ENCODE data around the gene ACD.
A peak's percentile ranks its signal among the peaks of the same experiment; 100 is the strongest.

Gene ACD

DNA sequence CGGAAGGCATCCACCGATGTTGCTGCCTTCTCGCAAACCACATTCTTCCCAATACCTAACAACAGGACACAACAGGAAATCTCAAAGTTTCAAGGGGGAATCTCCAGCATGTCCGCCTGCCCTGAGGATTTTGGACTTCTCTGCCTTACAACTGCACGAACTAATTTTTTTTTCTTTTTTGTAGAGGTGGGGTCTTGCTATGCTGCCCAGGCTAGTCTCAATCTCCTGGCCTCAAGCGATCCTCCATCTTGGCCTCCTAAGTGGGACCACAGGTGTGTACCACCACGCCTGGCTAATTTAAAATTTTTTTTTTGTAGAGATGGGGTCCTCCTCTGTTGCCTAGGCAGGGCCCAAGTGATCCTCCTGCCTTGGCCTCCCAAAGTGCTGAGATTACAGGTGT is 15.9 kb upstream of the ACD start:
- DNase-seq (ENCODE audit: low read depth): no peak

DNA sequence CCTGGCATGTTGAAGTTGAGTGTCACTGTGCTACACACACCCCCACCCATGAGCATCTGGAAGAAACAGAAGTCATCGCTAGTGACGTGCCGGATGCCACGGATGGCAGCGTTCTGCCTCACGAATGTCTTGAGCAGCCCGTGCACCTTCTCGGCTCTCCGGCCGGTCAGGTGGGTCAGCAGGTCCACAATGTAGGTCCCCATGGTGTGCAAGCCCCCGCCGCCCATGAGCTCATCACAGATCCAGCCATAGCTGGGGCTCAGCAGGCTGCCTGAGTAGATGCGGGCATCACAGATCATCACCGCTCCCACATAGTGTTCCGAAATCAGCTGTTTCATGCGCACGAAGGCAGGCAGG is 15.5 kb upstream of the ACD start:
- no peak for DNase-seq (ENCODE audit: low read depth)

DNA sequence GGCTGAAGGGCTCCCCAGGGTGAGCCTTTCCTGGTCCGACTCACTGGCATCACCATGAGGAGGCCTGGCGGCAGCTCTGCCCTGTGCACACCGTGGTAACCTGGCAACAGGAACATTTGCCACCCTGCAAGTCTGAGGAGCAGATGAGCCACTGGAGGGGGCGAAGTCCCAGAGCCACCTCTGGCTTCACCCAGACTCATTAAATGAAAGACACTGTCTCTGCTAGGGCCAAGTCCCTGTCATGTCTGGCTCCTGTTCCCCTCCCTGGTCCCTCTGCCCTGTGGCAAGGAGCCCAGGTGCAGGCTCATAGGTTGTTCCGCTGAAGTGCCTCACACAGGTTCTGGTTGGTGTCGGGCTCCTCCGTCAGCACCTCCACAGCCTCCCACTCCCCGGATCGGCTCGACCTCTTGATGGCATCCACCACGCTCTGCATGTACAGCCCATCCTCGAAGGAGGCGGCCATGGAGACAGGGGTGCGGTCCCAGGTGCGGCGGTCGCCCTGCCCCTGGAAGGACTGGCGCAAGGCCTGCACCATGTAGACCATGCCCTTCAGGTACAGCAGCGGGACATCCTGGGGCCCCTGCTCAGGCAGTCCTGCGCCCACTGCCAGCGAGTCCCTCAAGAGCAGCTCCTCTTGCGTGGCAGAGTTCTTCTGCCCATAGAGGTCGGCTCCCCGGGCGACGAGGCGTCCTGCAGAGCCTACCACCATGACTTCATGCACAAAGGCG is 15.0 kb upstream of the ACD start:
- DNase-seq (ENCODE audit: low read depth): no peak

DNA sequence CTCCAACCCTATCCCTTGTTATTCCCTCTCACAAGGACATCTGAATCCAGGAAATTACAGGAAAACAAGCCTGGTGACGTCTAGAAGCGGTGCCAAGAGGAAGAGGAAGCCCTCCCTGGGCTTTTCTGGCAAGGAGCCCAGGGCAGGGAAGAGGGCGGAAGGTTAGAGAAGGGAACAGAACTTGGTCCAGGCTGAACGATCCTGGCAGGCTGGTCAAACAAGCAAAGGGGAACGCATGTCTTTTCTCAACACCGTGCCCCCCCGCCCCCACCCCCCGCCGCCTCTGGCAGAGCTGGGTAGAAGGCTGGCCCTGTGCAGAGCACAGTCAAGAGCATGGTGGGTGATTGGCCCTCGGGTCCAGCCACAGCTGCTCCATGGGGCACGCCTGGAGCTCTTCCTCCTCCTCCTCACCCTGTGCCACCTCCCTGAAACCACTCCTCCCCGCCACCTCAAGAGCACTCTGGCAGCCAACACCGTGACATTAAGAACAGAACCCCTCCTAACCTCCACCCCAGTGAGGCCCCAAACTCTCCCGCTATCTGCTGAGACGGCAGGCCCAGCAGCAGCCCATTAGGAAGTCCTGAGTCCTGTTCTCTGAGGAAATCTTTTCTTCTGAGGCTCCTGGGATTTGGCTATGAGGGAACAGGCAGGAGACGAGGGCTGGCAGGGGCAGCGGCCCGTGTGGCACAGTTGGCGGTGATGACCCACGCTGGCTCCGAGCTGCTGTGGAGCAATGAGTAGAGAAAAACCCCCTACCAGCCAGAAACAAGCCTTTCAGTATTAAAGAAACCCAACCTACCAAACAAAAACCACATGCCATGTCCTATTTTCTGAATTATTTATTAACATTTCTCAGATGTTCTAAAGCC is 13.9 kb upstream of the ACD start:
- no peak for DNase-seq (ENCODE audit: low read depth)

DNA sequence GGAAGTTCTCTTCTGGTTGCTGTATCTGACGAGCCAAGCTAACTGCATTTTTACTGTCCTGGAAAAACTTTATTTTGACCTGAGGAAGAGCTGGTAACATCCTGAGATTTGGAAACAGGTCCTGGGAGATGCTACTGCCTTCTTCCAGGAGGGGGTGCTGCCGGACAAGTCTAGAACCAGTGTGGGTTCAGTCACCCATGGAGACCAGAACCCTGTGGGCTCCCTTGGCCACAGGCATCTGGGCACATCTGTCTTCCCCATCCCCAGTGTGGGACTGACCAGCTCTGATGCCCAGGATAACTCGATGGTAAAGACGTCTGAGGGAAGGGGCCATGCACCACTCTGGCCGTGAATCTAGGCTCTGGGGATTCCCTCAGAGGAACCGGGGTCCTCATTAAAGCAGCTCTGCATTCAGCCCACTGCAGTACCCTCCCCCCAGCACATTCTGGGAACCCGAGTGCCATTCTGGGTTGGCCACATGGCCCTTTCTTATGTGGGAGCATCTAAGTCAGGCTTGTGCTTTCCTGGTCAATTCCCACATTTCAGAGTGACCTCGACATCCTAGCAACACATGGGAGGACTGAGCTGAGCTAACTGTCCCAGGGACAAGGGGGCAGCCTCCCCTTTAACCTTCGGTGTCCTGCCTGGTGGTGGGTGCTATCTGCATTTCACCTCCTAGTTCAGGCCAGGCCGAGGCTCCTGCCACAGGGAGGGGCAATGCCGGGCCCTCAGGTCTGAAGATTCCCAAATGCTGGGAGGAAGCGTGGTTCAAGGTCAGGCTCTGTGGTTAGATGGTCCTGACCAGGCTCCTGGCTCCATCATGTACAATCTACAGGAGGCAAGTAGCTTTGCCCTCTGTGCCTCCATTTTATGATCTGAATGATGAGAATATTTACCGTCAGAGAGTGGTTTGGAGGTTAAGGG is 12.9 kb upstream of the ACD start:
- DNase-seq (ENCODE audit: low read depth): peak; percentile 30

DNA sequence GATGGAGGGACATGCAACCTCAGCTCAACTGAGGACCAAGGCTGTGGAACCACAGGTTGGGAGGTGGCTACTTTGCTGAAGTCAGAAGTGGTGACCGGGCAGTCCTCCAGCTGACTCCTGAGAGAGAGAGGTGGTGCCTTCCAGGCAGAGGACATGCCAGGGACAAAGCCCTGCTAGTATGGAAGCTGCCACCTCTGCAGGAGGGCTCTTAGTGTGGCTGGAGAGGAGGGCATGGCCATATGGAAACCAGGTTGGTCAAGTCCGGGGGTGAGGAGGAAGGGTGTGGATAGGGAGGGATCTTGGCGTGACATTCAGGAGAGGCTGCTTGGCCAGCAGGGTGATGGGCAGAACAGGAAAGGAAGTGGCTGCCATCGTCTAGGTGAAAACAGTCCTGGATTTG is 12.2 kb upstream of the ACD start:
- no peak for DNase-seq (ENCODE audit: low read depth)

DNA sequence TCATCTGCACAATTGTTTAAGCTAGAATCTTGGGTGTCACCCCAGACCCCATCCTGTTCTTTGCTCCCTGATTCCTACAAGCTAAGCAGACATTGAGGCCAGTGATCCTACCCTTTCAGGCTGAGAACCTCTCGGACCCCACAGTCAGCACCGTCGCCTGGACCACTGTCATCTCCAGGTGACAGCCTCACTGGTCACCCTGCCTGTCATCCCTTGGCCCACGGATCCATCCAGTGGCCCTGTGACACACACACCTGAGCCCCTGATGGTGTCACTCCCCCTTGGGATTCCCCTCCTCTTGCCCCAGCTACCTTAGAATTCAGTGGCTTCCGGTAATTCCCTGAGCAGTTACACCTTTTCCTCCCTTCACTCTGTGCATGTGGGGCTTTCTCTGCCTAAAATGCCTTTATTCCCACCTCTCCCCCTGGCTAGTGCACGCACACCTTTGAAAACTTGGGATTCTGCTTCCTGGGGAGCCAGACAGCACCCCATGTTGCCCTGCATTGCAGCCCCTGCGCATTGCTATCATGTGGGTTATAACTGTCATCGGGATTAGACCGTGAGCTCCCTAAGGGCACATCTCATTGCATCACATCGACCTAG is 9.5 kb upstream of the ACD start:
- no peak for DNase-seq (ENCODE audit: low read depth)

DNA sequence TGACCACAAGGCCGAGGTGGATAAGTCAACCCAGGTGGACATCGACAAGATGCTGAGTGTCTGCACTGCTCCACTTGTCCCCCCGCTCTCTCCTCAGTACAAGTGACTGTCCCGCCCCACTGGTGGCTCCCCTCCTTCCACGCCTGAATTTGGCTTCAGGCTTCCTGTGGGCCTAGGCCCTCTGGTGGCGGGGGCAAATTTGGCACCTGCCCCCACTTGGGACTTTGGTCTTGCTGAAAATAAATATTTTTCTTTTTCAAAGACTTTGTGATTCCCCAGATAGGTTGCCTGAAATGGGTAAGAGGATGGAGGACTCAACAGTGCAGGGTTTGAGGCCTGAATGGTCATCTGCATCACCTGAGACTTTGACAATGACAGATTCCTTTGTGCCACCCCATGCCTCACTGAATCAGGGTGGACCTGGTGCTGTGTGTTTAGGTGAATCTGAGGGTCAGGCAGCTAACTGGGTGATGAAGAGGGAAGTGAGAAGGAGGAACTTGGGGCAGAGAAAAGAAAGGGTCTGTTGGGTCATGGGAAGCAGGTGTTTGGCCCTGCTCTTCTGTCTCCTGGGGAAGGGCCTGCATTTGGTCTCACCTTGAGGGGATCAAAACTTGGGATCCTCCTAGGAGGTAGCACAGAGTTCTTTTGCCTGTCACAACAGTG is 8.6 kb upstream of the ACD start:
- no peak for DNase-seq (ENCODE audit: low read depth)

DNA sequence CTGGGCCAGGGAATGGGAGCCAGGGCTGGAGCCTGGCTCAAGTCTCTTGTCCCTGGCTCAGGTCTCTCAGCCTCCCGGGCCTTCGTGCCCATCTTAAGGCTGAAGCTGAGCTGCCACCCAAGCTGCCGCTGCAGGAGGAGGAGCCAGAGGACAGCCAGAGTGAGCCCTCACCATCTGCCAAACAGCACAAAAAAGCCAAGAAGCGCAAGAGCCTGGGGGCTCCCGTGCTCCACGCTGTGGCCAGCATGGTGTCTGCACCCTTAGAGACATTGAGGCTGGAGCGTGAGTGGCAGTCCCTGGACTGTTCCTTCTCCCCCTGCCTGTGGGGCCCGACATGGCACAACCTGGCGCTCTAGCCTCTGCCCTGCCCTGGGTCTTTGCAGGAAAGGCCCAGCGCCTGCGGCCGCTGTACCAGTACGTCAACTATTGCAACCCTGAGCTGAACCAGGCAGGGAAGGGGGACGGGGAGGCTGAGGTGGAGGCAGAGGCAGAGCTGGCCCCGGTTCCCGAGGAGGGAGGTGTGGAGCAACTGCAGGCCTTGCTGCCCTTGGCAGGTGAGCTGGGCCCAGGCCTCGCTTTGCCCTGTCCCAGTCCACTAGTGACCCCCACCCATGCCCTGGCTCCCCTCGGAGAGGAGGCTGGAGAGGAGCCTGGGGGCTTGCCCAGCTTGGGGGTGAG is 7.9 kb upstream of the ACD start:
- peak; percentile 71 for DNase-seq (ENCODE audit: low read depth)

DNA sequence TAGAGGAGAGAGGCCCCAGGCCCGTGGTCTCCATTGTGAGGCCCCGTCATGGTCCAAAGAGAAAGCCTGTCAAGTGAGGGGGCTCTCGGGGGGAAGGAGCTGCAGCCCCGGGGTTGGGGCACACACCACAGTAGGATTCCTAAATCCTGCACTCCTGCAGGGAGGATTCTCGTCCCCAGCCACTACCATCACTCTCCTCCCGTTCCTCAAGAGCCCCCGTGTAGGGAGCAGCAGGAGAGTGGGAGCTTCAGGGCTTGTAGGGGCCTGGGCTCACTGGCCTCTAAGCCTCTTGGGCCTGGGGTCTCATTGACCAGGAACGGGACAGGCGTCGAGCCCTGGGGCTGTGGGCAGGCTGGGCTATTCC is 7.4 kb upstream of the ACD start:
- no peak for DNase-seq (ENCODE audit: low read depth)

DNA sequence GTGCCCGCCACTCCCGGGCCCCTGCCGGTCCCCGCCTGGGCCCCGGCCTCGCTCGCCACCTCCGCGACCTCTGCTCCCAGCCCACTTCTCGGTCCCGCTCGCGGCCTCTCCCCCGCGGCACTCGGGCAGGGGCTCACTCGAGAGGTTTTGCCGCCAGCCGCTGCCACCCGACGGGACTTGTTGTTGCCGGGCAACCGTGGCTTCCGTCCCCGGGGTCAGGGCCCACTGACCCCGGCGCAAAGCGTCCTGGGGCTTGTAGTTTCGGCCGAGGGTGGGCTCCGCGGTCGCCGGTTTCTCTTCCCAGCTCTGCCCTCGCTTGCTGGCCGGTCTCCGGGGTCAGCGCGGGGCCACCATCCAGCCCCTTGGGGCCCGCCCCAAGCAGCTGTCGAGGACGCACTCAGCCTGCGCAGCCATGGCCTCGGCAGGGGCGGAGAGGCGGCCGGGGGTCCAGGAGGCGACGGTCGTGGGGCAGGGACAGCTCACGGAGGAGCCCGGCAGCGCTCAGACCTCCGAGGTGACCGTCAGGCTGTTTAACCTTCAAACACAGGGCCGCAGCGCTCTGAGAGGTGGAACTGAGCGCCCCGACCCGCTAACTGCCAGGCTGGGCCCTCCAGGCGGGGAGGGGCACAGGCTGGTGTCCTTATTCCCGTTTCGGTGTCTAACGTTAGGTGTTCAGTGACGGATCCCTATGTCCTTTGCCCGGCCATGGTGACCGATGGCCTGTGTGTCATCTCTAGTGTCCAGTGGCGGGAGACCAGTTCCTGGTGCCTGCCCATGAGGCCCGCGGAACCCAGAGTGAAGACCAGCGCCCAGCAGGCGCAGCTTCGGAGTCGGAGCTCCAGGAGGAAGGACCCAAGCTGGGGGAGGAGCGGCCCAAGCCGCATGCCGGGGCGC is 6.7 kb upstream of the ACD start, which contains the start of the genes C16orf86 and ENKD1:
Gene C16orf86 (plus strand): TSS at position 256 of the 894 bp plus-strand sequence. CDS start 157 bp downstream, at position 413.
Gene ENKD1 (minus strand): TSS at position 192 of the 894 bp plus-strand sequence. CDS start 308 bp downstream, outside the sequence.
- DNase-seq (ENCODE audit: low read depth): no peak

DNA sequence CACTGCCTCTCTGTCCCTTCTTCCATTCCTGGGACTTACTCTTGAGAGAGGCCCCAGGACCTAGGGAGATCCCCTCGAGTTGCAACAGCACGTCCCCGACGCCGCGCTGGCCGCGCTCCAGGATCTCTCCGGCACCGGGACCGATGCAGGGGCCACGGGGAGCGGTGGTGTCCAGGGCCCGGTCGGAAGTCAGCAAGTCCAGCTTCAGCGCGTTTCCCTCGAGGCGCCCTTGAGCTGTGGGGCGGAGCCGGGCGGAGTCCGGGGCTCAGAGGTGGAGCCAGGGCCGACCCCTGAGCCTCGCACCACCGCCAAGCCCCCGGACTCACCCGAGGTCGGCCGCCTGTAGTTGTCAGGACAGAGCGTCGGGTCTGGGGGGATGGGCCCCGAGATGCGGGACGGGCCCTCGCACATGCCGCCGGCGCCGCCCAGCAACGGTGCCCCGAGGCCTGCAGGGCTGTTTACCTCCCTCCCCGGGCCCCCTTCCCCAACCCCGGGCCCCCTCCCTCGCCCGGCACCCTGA is 6.0 kb upstream of the ACD start:
- DNase-seq (ENCODE audit: low read depth): no peak

DNA sequence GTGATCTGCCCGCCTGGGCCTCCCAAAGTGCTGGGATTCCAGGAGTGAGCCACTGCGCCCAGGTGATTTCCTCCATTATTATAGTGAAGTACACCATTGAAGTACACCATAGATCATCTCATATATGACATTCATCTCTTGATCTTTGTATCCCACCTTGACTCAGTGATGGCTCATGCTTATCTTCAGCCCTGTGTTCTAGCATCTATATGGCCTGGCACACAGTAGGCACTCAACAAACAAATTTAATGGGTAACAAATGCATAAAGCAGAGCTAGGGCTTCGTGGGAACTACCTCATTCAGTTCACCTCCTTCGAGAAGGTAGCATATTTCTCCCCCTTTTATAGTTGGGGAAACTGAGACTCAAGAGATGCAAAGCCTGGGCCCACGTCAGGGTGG is 5.5 kb upstream of the ACD start:
- DNase-seq (ENCODE audit: low read depth): no peak

DNA sequence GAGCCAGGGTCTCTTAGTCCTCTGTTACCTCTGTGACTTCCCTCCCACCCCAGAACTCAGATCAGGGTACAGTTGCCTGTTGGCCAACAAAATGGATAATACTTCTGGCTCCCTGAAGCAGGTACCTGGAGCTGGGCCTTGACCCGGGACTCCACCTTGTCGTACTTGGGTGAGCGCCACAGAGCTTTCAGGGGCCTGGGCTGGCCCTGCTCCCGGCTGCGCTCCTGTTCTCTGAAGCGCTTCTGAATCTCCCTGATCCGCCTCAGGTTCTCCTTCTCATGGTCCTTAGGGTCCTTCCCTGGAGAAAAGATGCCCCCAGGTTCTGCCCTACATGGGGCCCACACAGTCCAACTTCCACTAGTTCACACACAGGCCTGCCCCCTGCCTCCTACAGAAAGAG is 4.8 kb upstream of the ACD start:
- no peak for DNase-seq (ENCODE audit: low read depth)

DNA sequence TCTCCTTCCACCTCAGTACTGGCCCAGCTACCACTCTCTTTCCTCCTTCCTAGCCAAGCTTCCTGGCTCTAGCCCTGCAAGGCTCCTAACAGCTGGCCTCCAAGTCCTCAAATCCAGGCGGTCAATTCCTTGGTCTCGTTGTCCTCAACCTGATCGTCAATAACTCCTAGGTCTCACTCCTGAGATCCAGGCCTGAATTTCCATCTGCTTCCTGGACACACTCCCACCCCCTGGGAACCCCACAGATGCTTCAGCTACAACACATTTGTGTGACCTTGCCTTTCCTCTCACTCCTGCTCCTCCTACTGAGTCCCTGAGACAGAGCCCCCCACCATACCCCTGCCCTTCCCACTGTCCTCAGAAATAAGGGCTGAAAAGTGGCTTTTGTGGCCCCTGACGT is 4.2 kb upstream of the ACD start:
- DNase-seq (ENCODE audit: low read depth): no peak

DNA sequence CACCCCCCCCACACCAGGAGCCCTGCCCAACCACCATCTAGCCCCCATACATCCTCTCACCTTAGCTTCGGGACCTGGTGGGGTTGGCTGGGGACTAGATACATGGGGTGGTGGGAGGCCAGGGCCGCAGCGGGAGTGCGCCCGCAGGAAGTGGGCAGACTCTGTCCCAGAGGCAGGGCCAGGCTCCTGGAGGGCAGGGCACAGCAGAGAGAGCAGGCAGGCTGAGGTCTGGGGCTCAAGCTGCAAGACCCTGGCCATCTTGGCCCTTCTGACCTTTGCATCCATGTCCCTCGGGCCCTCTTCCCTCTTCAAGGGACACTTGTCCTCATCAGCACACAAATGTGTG is 3.8 kb upstream of the ACD start:
- no peak for DNase-seq (ENCODE audit: low read depth)

DNA sequence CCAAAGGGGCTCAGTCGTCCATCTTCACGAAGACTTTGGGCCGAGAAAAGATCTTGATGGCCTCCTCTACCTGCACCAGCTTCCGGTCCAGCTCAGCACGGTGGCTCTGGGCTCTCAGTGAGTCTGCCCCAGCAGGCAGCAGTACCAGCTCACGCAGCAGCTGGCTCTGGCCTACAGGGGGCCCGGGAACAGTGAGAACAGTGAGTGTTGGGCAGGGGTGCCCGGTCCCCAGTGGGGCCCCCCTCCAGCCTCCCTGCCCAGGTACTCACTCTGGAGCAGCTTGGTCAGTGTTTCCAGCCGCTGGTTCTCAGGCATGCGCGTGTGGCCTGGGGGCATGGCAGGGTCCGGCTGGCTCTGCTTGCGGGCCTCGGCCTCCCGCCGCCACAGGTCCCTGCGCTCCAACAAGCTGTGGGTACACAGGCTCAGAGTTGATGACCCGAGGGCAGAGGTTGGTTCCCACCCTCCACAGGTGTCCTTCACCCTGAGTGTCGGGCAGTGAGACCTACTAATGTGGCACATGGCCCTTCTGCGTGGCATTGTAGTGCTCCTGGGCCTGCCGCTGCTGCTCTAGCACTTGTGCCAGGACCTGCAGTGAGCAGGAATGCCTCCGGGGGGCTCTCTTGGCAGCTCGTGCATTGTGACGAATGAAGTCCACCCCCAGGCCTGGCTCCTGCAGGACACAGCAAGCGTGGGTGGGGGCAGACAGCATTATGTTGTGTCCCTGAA is 3.3 kb upstream of the ACD start:
- no peak for DNase-seq (ENCODE audit: low read depth)

DNA sequence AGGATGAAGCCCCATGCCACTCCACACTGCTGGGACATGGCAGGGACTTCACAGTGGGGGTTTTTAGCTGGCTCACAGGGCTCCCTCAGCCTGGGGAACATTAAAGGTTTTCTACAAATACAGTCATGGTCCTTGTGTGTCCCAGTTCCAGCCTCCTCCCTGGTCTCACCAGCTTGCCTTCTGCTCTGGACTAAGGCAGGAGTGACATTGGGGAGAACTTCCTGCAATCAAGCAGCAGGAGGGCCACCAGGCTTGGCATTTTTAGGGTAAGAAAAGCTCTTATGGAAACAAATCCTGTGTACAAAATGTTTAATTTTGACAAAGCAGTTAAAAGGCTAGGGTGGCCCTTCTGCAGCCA is 2.6 kb upstream of the ACD start:
- DNase-seq (ENCODE audit: low read depth): no peak

Measured in GM04503 (cell line).